Measurements from ENCODE around the gene SSTR3. TPM values are rescaled to one million over a fixed set of nuclear protein-coding genes. Genes with fewer than 3 reads are reported as not detected.
"Not testable (repeated sequence)": the region's sequence is repeated elsewhere in the genome, so short reads cannot be mapped to it uniquely, and the experiment has no call there.

Gene SSTR3
- not detected in 2 replicates for total RNA-seq

- no peak for DNase-seq (ENCODE audit: low read depth, low spot score)
Measured at GRCh38 chr22:37212174-37212906, at the start of gene SSTR3. TSS of gene SSTR3 (minus strand) at chr22:37212477. CDS start at chr22:37207803, 4,674 bp downstream.

GRCh38 chr22:37260901-37261336 is 48.6 kb upstream of the SSTR3 start:
- no peak for DNase-seq (ENCODE audit: low read depth, low spot score)

GRCh38 chr22:37260155-37260795 is 48.0 kb upstream of the SSTR3 start:
- no peak for DNase-seq (ENCODE audit: low read depth, low spot score)

- no peak for DNase-seq (ENCODE audit: low read depth, low spot score)
Measured at GRCh38 chr22:37259540-37260029, 47.3 kb upstream of the SSTR3 start.

- DNase-seq (ENCODE audit: low read depth, low spot score) = no peak
Measured at GRCh38 chr22:37258753-37259401, 46.6 kb upstream of the SSTR3 start.

- DNase-seq (ENCODE audit: low read depth, low spot score) = no peak
Measured at GRCh38 chr22:37258005-37258752, 45.9 kb upstream of the SSTR3 start.

GRCh38 chr22:37256075-37256726 is 43.9 kb upstream of the SSTR3 start:
- no peak for DNase-seq (ENCODE audit: low read depth, low spot score)

- no peak for DNase-seq (ENCODE audit: low read depth, low spot score)
Measured at GRCh38 chr22:37255558-37256006, 43.3 kb upstream of the SSTR3 start.

- DNase-seq (ENCODE audit: low read depth, low spot score) = peak; percentile 77
Measured at GRCh38 chr22:37254867-37255233, 42.6 kb upstream of the SSTR3 start.

- peak; percentile 57 for DNase-seq (ENCODE audit: low read depth, low spot score)
Measured at GRCh38 chr22:37254209-37254866, 42.1 kb upstream of the SSTR3 start.

GRCh38 chr22:37253126-37253660 is 40.9 kb upstream of the SSTR3 start:
- no peak for DNase-seq (ENCODE audit: low read depth, low spot score)

GRCh38 chr22:37251836-37252235 is 39.6 kb upstream of the SSTR3 start:
- not testable (repeated sequence) for DNase-seq (ENCODE audit: low read depth, low spot score)

- DNase-seq (ENCODE audit: low read depth, low spot score) = no peak
Measured at GRCh38 chr22:37249986-37250385, 37.7 kb upstream of the SSTR3 start.

GRCh38 chr22:37248251-37248650 is 36.0 kb upstream of the SSTR3 start:
- DNase-seq (ENCODE audit: low read depth, low spot score) = no peak

GRCh38 chr22:37245740-37246139 is 33.5 kb upstream of the SSTR3 start:
- no peak for DNase-seq (ENCODE audit: low read depth, low spot score)

GRCh38 chr22:37244922-37245722 is 32.8 kb upstream of the SSTR3 start:
- DNase-seq (ENCODE audit: low read depth, low spot score) = no peak

GRCh38 chr22:37244114-37244921 is 32.0 kb upstream of the SSTR3 start, which contains the start of gene RAC2:
TSS of gene RAC2 (minus strand) at chr22:37244269. CDS start at chr22:37244148, 121 bp downstream.
- no peak for DNase-seq (ENCODE audit: low read depth, low spot score)

GRCh38 chr22:37243402-37244113 is 31.3 kb upstream of the SSTR3 start:
- no peak for DNase-seq (ENCODE audit: low read depth, low spot score)
